IMR-90 (cell line): ENCODE measurements around the gene HOXD8. TPM values are rescaled to one million over a fixed set of nuclear protein-coding genes. Genes with fewer than 3 reads are reported as not detected.

Experiments
- ATAC-seq: fragments of 200-7000 bp; cut with Tn5 transposase; 2 replicates; pipeline ENCODE4 v1.9.1; 2020; ENCODE audit warnings: low read depth, mild to moderate bottlenecking, moderate library complexity
- BruUV-seq: library from RNA; stranded (reverse); fragments of 400-500 nt; replicated peaks from 2 replicates; lab custom pipeline; 2021; lab: Mats Ljungman, UMichigan
- CTCF ChIA-PET: fragments of 300-600 bp; formaldehyde crosslinking; extraction: SDS; loops from one replicate; lab custom pipeline; 2021; ENCODE audit warnings: antibody characterized with exemption; lab: Yijun Ruan, JAX
- POLR2A ChIA-PET: fragments of 300-600 bp; sonication (Branson Sonifier 250); formaldehyde crosslinking; loops from one replicate; lab custom pipeline; 2022; ENCODE audit warnings: antibody characterized with exemption; ENCODE audit not compliant: unreplicated experiment; lab: Charles Lee
- DNase-seq: peaks from one replicate; pipeline ENCODE4 v3.0.0; 2013
- H2AFZ ChIP-seq: replicated peaks from 2 replicates; pipeline ENCODE3; 2013; ENCODE audit warnings: low read length, mild to moderate bottlenecking; ENCODE audit not compliant: poor library complexity
- H2AK5ac ChIP-seq: 2 replicates; pipeline ENCODE4 v1.6.1; 2013; ENCODE audit warnings: low read depth, low read length, inconsistent platforms
- H2AK9ac ChIP-seq: replicated peaks from 2 replicates; pipeline ENCODE3; 2013; ENCODE audit warnings: mild to moderate bottlenecking, low read depth, low read length, moderate library complexity; ENCODE audit not compliant: poor library complexity
- H2BK120ac ChIP-seq: 2 replicates; pipeline ENCODE4 v1.6.1; 2013; ENCODE audit warnings: low read depth, low read length, inconsistent platforms
- H2BK15ac ChIP-seq: 3 replicates; pipeline ENCODE4 v1.6.1; 2013; ENCODE audit warnings: low read depth, low read length, inconsistent platforms
- H2BK20ac ChIP-seq: 2 replicates; pipeline ENCODE4 v1.6.1; 2013; ENCODE audit warnings: low read depth, mild to moderate bottlenecking, inconsistent platforms, low read length, moderate library complexity
- H2BK5ac ChIP-seq: 2 replicates; pipeline ENCODE4 v1.6.1; 2013; ENCODE audit warnings: mild to moderate bottlenecking, low read depth, low read length, inconsistent platforms; ENCODE audit not compliant: poor library complexity, severe bottlenecking
- H3K14ac ChIP-seq: replicated peaks from 2 replicates; pipeline ENCODE4 v1.6.1; 2013; ENCODE audit warnings: low read depth, low read length, inconsistent platforms
- H3K18ac ChIP-seq: 2 replicates; pipeline ENCODE4 v1.6.1; 2013; ENCODE audit warnings: low read depth, low read length, control low read depth
- H3K23ac ChIP-seq: 2 replicates; pipeline ENCODE4 v1.6.1; 2013; ENCODE audit warnings: low read depth, low read length, inconsistent platforms
- H3K27ac ChIP-seq: 2 replicates; pipeline ENCODE4 v1.5.1; 2013; ENCODE audit warnings: mild to moderate bottlenecking, control low read depth, low read length; ENCODE audit not compliant: insufficient read depth
- H3K27me3 ChIP-seq: 2 replicates; pipeline ENCODE4 v1.6.1; 2013; ENCODE audit warnings: low read length; ENCODE audit not compliant: control insufficient read depth, insufficient read depth
- H3K36me3 ChIP-seq: 2 replicates; pipeline ENCODE4 v1.6.1; 2013; ENCODE audit warnings: low read length, mixed read lengths; ENCODE audit not compliant: control insufficient read depth, insufficient read depth
- H3K4ac ChIP-seq: 2 replicates; pipeline ENCODE4 v1.6.1; 2013; ENCODE audit warnings: low read depth, low read length, inconsistent platforms
- H3K4me1 ChIP-seq: 2 replicates; pipeline ENCODE4 v1.6.1; 2013; ENCODE audit warnings: low read length, mixed read lengths; ENCODE audit not compliant: control insufficient read depth, insufficient read depth
- H3K4me2 ChIP-seq: 2 replicates; pipeline ENCODE4 v1.6.1; 2013; ENCODE audit warnings: low read depth, mild to moderate bottlenecking, control low read depth, low read length, moderate library complexity
- H3K4me3 ChIP-seq: 2 replicates; pipeline ENCODE4 v1.5.1; 2013; ENCODE audit warnings: low read depth, mild to moderate bottlenecking, control low read depth, low read length, moderate library complexity; ENCODE audit not compliant: insufficient read depth
- H3K56ac ChIP-seq: 2 replicates; pipeline ENCODE4 v1.6.1; 2013; ENCODE audit warnings: low read length, inconsistent platforms; ENCODE audit not compliant: insufficient read depth; ENCODE audit errors: extremely low read depth
- H3K79me1 ChIP-seq, 2 experiments: 2 replicates each; pipeline ENCODE4 v1.6.1; 2013; ENCODE audit warnings: low read length in 2 of 2, inconsistent platforms in 1 of 2, low read depth in 1 of 2
- H3K9ac ChIP-seq: 2 replicates; pipeline ENCODE4 v1.6.1; 2013; ENCODE audit warnings: low read depth, low read length, control low read depth
- H3K9me1 ChIP-seq: 2 replicates; pipeline ENCODE4 v1.6.1; 2013; ENCODE audit warnings: low read length, inconsistent platforms; ENCODE audit not compliant: insufficient read depth
- H3K9me3 ChIP-seq: 2 replicates; pipeline ENCODE4 v1.6.1; 2013; ENCODE audit warnings: low read length; ENCODE audit not compliant: control insufficient read depth, insufficient read depth
- H4K20me1 ChIP-seq: 2 replicates; pipeline ENCODE4 v1.6.1; 2013; ENCODE audit warnings: low read length, inconsistent platforms; ENCODE audit not compliant: insufficient read depth
- H4K5ac ChIP-seq: 2 replicates; pipeline ENCODE4 v1.6.1; 2013; ENCODE audit warnings: mild to moderate bottlenecking, low read depth, low read length, control low read depth
- H4K8ac ChIP-seq, 2 experiments: 2 replicates each; pipeline ENCODE4 v1.6.1; 2013; ENCODE audit warnings: low read depth in 2 of 2, low read length in 2 of 2, control low read depth in 1 of 2, inconsistent platforms in 1 of 2
- H4K91ac ChIP-seq: 2 replicates; pipeline ENCODE4 v1.6.1; 2013; ENCODE audit warnings: low read depth, low read length, inconsistent platforms; ENCODE audit not compliant: insufficient read depth
- FOS ChIP-seq: fragments of 150-350 bp; IDR thresholded peaks from 2 replicates; pipeline ENCODE4 v1.6.1; 2016; ENCODE audit warnings: low read depth, low read length
- WGBS, 2 experiments: methylation state at CpG; one replicate each; pipeline versions ENCODE4 v1.1.5 to v1.1.7; 2013; ENCODE audit warnings: missing lambda C conversion rate in 2 of 2; ENCODE audit not compliant: insufficient read length in 1 of 2; ENCODE audit errors: extremely low coverage in 2 of 2; 5-methylcytosine and 5-hydroxymethylcytosine counted together
- dilution Hi-C: fragments of 300-500 bp; cut with HindIII; formaldehyde crosslinking; loops from one replicate; pipeline ENCODE4 v1.14.3; 2018; ENCODE audit warnings: low sequenced_read_pairs; ENCODE audit not compliant: unreplicated experiment
- in situ Hi-C: fragments of 300-500 bp; cut with MboI; formaldehyde crosslinking; loops from 3 replicates; pipeline ENCODE4 v1.14.3; 2019; ENCODE audit warnings: low sequenced_read_pairs, inconsistent platforms, mixed read lengths
- intact Hi-C: fragments of 100-400 bp; cut with micrococcal nuclease; formaldehyde crosslinking; loops from 2 replicates; pipeline ENCODE4 v1.10.0; 2022
- polyA plus RNA-seq, 3 experiments: library from polyadenylated mRNA; depleted of rRNA; stranded (reverse); fragments of >200 nt; gene quantifications; 2 replicates each; pipeline ENCODE4 v1.2.3, GENCODE V29; 2012; ENCODE audit warnings: low replicate concordance in 1 of 3
- total RNA-seq: library from RNA; depleted of rRNA; stranded (reverse); fragments of >200 nt; gene quantifications from 2 replicates; pipeline ENCODE4 v1.2.3, GENCODE V29; 2012

Gene HOXD8
- total and polyA plus RNA-seq, 2 of the 4 experiments (the other 2 are of a cell fraction) = not detected

DNA sequence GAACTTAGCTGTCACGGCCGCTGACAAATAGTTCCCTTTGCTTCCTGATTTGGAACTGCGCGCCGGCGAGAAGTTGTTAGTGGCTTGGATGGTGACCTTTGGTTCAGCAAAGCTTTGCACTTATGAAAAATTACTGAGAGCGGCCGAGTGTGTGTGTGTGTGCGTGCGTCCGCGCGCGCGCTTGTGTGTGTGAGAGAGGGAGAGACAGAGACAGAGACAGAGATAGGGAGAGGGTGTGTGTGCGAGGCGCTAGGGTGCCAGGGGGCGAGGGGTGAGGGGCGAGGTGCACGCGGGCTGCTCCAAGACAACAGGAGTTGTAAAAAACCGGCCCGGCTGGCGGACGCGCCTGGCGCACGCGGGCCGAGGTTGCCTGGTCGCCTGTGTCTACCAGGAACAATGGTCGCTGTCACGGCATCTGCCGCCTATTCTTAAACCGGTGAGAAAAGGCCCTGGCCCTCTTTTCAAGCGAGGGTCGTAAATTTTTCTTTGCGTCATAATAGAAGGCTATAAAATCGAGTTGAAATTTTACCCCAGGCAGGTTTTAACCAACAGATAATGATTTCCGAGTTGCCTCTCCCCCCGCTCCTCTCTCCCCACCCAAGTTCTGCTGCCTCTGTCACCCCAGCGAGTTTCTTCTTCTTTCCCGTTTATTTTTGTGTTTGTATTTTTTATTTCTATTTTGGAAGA lies 28.1 kb downstream of the HOXD8 start:
- ChIA-PET CTCF (interaction anchor here (0.7 kb wide), 1 partner anchor 454 kb away, joined by 3 read pairs; no protein-coding TSS in a partner anchor), POLR2A (no interaction called here)
- Histone ChIP-seq H3K9me3 (peaks cover 17% of the 10 kb centered on the region), H4K5ac (no peak overlapping the region), H3K27me3 (peaks cover 93% of the 10 kb centered on the region), H2BK15ac (no peak overlapping the region), H3K56ac (no peak overlapping the region), H4K91ac (no peak overlapping the region), H2AFZ (no peak overlapping the region), H3K36me3 (no peaks in the 10 kb centered on the region), H3K18ac (no peak overlapping the region), H3K4ac (no peak overlapping the region), H2AK9ac (no peak overlapping the region), H3K4me3 (no peak overlapping the region), H3K9ac (no peak overlapping the region), H3K4me1 (no peaks in the 10 kb centered on the region), H4K20me1 (no peaks in the 10 kb centered on the region), H3K79me1 (no peaks in the 10 kb centered on the region), H2BK5ac (no peak overlapping the region), H3K27ac (no peak overlapping the region), H3K4me2 (no peak overlapping the region; the same call in 1 of the 2 replicates), H3K9me1 (no peaks in the 10 kb centered on the region), H2AK5ac (no peak overlapping the region), H2BK120ac (no peak overlapping the region), H2BK20ac (no peak overlapping the region), H3K23ac (no peak overlapping the region), H3K14ac (no peak overlapping the region), H4K8ac (no peak overlapping the region)
- DNase-seq (no peak), ATAC-seq (no peak)
- WGBS, 2 experiments = 3% methylated on average over 16 of the region's 43 CpGs; no CpG with 5 or more reads in 1 of the 2 experiments
- intact Hi-C loops = no loop called here
- in situ Hi-C loops = no loop called here
- BruUV-seq = no TSS peak
- dilution Hi-C loops = no loop called here
- no peak for TF ChIP-seq FOS
